ENCODE measurements around the gene F8A1. TPM values are rescaled to one million over a fixed set of nuclear protein-coding genes. Genes with fewer than 3 reads are reported as not detected.
"Not testable (repeated sequence)": the region's sequence is repeated elsewhere in the genome, so short reads cannot be mapped to it uniquely, and the experiment has no call there.

The F8A1 gene
- 0.54 and 1.1 TPM in 2 replicates for total RNA-seq (2012; rRNA removed)
- polyA plus RNA-seq (2012; rRNA removed): 7.7 and 8.3 TPM in 2 replicates
- polyA plus RNA-seq (2012; cell fraction: cytosol; rRNA removed): 5.3 and 7.0 TPM in 2 replicates
- polyA plus RNA-seq (2012; cell fraction: nucleus; rRNA removed; ENCODE audit: low replicate concordance): 1.5 and 1.8 TPM in 2 replicates
- Bru-seq, nascent RNA: percentile 42 among the genes with signal in this experiment
- percentile 48 among the genes with signal in this experiment for BruChase-seq, experiment 1, labeled RNA remaining after a 6-hour chase
- percentile 47 among the genes with signal in this experiment for BruChase-seq, experiment 2, labeled RNA remaining after a 2-hour chase
- long read RNA-seq, transcript F8A1-201 (1 exons, 1,713 nt): major isoform, 121 of 121 reads
- long read RNA-seq, partial matches to known transcripts: 0 of 121 reads
- long read RNA-seq, other reads (novel, unspliced or antisense): 0 of 121 reads

DNA sequence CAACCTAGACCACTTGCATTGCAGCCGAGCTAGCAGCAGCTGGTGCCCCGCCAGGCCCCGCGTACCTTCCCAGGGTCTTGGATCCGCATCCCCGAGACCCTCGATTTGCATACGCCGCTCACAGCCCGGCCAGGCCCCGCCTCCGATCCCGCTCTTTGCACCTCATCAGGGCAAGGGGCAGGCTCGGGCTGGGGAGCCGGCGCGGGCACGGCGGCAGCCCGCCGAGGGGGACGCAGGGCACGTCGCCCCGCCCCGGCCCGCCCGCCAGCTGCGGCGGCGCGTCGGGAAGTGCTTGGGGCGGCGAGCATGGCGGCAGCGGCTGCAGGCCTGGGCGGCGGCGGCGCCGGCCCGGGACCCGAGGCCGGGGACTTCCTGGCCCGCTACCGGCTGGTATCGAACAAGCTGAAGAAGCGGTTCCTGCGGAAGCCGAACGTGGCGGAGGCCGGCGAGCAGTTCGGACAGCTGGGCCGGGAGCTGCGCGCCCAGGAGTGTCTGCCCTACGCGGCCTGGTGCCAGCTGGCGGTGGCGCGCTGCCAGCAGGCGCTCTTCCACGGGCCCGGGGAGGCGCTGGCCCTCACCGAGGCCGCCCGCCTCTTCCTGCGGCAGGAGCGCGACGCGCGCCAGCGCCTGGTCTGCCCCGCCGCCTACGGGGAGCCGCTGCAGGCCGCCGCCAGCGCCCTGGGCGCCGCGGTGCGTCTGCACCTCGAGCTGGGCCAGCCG lies at the start of gene F8A1:
F8A1 (plus strand) TSS at position 287 of the 720 bp plus-strand sequence; CDS start at position 307, 20 bp downstream.
- H2AFZ ChIP-seq (replicated peaks; ENCODE audit: low read length, poor library complexity); dilution Hi-C loops (cut with HindIII; ENCODE audit: low sequenced_read_pairs, unreplicated experiment); H3K9me3 ChIP-seq (ENCODE audit: control insufficient read depth, insufficient read depth, low read length); H3K4me3 ChIP-seq (ENCODE audit: insufficient read depth, low read depth, low read length); H2AK9ac ChIP-seq (replicated peaks; ENCODE audit: low read depth, low read length, poor library complexity); H4K5ac ChIP-seq (ENCODE audit: low read depth, low read length); H3K9me1 ChIP-seq (ENCODE audit: insufficient read depth, low read length); DNase-seq; H3K56ac ChIP-seq (ENCODE audit: extremely low read depth, insufficient read depth, low read length); H3K79me1 ChIP-seq (ENCODE audit: low read depth in 1 of 2, low read length in 2 of 2); H3K4me2 ChIP-seq (ENCODE audit: low read depth, low read length); H2BK5ac ChIP-seq (ENCODE audit: low read depth, low read length, poor library complexity, severe bottlenecking); CTCF ChIA-PET; H4K20me1 ChIP-seq (ENCODE audit: insufficient read depth, low read length); H2AK5ac ChIP-seq (ENCODE audit: low read depth, low read length); H3K18ac ChIP-seq (ENCODE audit: low read depth, low read length); H3K14ac ChIP-seq (replicated peaks; ENCODE audit: low read depth, low read length); intact Hi-C loops (cut with micrococcal nuclease); H3K27ac ChIP-seq (ENCODE audit: insufficient read depth, low read length); H3K27me3 ChIP-seq (ENCODE audit: control insufficient read depth, insufficient read depth, low read length); H2BK15ac ChIP-seq (ENCODE audit: low read depth, low read length); H3K9ac ChIP-seq (ENCODE audit: low read depth, low read length); BruUV-seq (replicated peaks); H4K8ac ChIP-seq (ENCODE audit: low read depth in 2 of 2, low read length in 2 of 2); H4K91ac ChIP-seq (ENCODE audit: insufficient read depth, low read depth, low read length); H3K23ac ChIP-seq (ENCODE audit: low read depth, low read length); H2BK20ac ChIP-seq (ENCODE audit: low read depth, low read length); H2BK120ac ChIP-seq (ENCODE audit: low read depth, low read length); POLR2A ChIA-PET (ENCODE audit: unreplicated experiment); H3K4me1 ChIP-seq (ENCODE audit: control insufficient read depth, insufficient read depth, low read length); in situ Hi-C loops (cut with MboI; ENCODE audit: low sequenced_read_pairs); H3K4ac ChIP-seq (ENCODE audit: low read depth, low read length); H3K36me3 ChIP-seq (ENCODE audit: control insufficient read depth, insufficient read depth, low read length): not testable (repeated sequence)
- WGBS, 2 experiments (ENCODE audit: extremely low coverage in 2 of 2, insufficient read length in 1 of 2): no CpG with 5 or more reads among the region's 91 CpGs
- peak; percentile 83 for ATAC-seq (ENCODE audit: low read depth)

Data from IMR-90 (cell line).